ENCODE measurements around the gene VSTM4.

The VSTM4 gene

GRCh38 chr10:49115015-49115795, at the start of gene VSTM4:
Gene VSTM4, minus strand, starts transcription at chr10:49115522. Its CDS starts 37 bp downstream, at chr10:49115485.
- TF ChIP-seq TAF1 (IDR thresholded peaks at IDR 0.05; ENCODE audit: low read depth) (no peak), ZBTB7A (IDR thresholded peaks at IDR 0.05; ENCODE audit: low read depth) (0 out of 2 replicates have a peak, but pooled peaks have one; percentile 29), TCF12 (IDR thresholded peaks at IDR 0.05; ENCODE audit: low read depth) (no peak), REST (IDR thresholded peaks at IDR 0.05; ENCODE audit: low read depth) (no peak), TEAD4 (IDR thresholded peaks at IDR 0.05) (no peak), RAD21 (IDR thresholded peaks at IDR 0.05; ENCODE audit: low read depth) (no peak), YY1 (IDR thresholded peaks at IDR 0.05; ENCODE audit: low read depth) (no peak)

GRCh38 chr10:49164559-49165188, 49.4 kb upstream of the VSTM4 start:
- TF ChIP-seq RAD21 (IDR thresholded peaks at IDR 0.05; ENCODE audit: low read depth) (peak; percentile 61), MAX (IDR thresholded peaks at IDR 0.05) (no peak), NFIC (IDR thresholded peaks at IDR 0.05) (no peak), EP300 (IDR thresholded peaks at IDR 0.05; ENCODE audit: borderline replicate concordance) (no peak), EGR1 (IDR thresholded peaks at IDR 0.05) (no peak)

- no peak for TF ChIP-seq CEBPB (IDR thresholded peaks at IDR 0.05)
- TF ChIP-seq RAD21 (IDR thresholded peaks at IDR 0.05; ENCODE audit: low read depth): no peak
- TF ChIP-seq TEAD4 (IDR thresholded peaks at IDR 0.05): no peak
- TF ChIP-seq YY1 (IDR thresholded peaks at IDR 0.05; ENCODE audit: low read depth): no peak
- no peak for TF ChIP-seq MAX (IDR thresholded peaks at IDR 0.05)
- TF ChIP-seq USF1 (IDR thresholded peaks at IDR 0.05): no peak
Measured at GRCh38 chr10:49163741-49164140, 48.4 kb upstream of the VSTM4 start.

GRCh38 chr10:49162761-49163310, 47.5 kb upstream of the VSTM4 start:
- TF ChIP-seq FOXM1 (IDR thresholded peaks at IDR 0.05; ENCODE audit: borderline replicate concordance, low read depth) (no peak), RAD21 (IDR thresholded peaks at IDR 0.05; ENCODE audit: low read depth) (no peak), EGR1 (IDR thresholded peaks at IDR 0.05) (no peak), YY1 (IDR thresholded peaks at IDR 0.05; ENCODE audit: low read depth) (no peak), TEAD4 (IDR thresholded peaks at IDR 0.05) (no peak), TAF1 (IDR thresholded peaks at IDR 0.05; ENCODE audit: low read depth) (no peak), EP300 (IDR thresholded peaks at IDR 0.05; ENCODE audit: borderline replicate concordance) (no peak), MAX (IDR thresholded peaks at IDR 0.05) (no peak), REST (IDR thresholded peaks at IDR 0.05; ENCODE audit: low read depth) (no peak)

- TF ChIP-seq USF1 (IDR thresholded peaks at IDR 0.05) (no peak), TAF1 (IDR thresholded peaks at IDR 0.05; ENCODE audit: low read depth) (no peak), TCF12 (IDR thresholded peaks at IDR 0.05; ENCODE audit: low read depth) (no peak), CREB1 (IDR thresholded peaks at IDR 0.05; ENCODE audit: low read depth) (no peak), ZBTB7A (IDR thresholded peaks at IDR 0.05; ENCODE audit: low read depth) (no peak), FOXM1 (IDR thresholded peaks at IDR 0.05; ENCODE audit: borderline replicate concordance, low read depth) (no peak), REST (IDR thresholded peaks at IDR 0.05; ENCODE audit: low read depth) (no peak), TEAD4 (IDR thresholded peaks at IDR 0.05) (no peak), RAD21 (IDR thresholded peaks at IDR 0.05; ENCODE audit: low read depth) (no peak), CEBPB (IDR thresholded peaks at IDR 0.05) (no peak), NFIC (IDR thresholded peaks at IDR 0.05) (no peak), YY1 (IDR thresholded peaks at IDR 0.05; ENCODE audit: low read depth) (no peak), MAX (IDR thresholded peaks at IDR 0.05) (no peak), EP300 (IDR thresholded peaks at IDR 0.05; ENCODE audit: borderline replicate concordance) (no peak), EGR1 (IDR thresholded peaks at IDR 0.05) (no peak)
Measured at GRCh38 chr10:49162063-49162462, 46.7 kb upstream of the VSTM4 start.

All from Ishikawa (cell line).